B cell (primary cell): ENCODE measurements around the gene SLIT3. TPM values are rescaled to one million over a fixed set of nuclear protein-coding genes. Genes with fewer than 3 reads are reported as not detected.

Experiments used
- ATAC-seq: fragments of 200-7000 bp; cut with Tn5 transposase; one replicate; pipeline ENCODE4 v1.10.0; 2021; ENCODE audit warnings: low read depth, mild to moderate bottlenecking, moderate number of reproducible peaks, moderate library complexity
- CTCF ChIA-PET: fragments of 350-600 bp; sonication (Branson Sonifier 250); formaldehyde crosslinking; loops from one replicate; lab custom pipeline; 2021; ENCODE audit warnings: antibody characterized with exemption, inconsistent platforms; lab: Charles Lee
- POLR2A ChIA-PET: fragments of 350-600 bp; sonication (Branson Sonifier 250); formaldehyde crosslinking; loops from one replicate; lab custom pipeline; 2021; ENCODE audit warnings: antibody characterized with exemption; lab: Charles Lee
- DNase-seq: peaks from one replicate; pipeline ENCODE4 v3.0.0; 2013
- H2AFZ ChIP-seq: 2 replicates; pipeline ENCODE4 v1.6.1; 2012; ENCODE audit warnings: mild to moderate bottlenecking, low read depth, low read length; ENCODE audit not compliant: insufficient read depth, poor library complexity, severe bottlenecking
- H3K27ac ChIP-seq, 2 donors: 1 replicate in 1 of 2; 2 replicates in 1 of 2; pipeline ENCODE4 v1.5.1; 2012 to 2013; ENCODE audit warnings: low read length in 2 of 2, mild to moderate bottlenecking in 2 of 2, moderate library complexity in 1 of 2
- H3K27me3 ChIP-seq, 4 experiments: fragments of 200-600 bp in 1 of 4; sonication (generic) in 1 of 4; replicated peaks in 1 of 4; 1 replicate in 2 of 4; 2 replicates in 2 of 4; pipeline versions ENCODE4 v1.6.1 to v1.7.0; 2013 to 2016; ENCODE audit warnings: low read length in 3 of 4, mild to moderate bottlenecking in 2 of 4, mixed read lengths in 1 of 4, moderate library complexity in 1 of 4; ENCODE audit not compliant: insufficient read depth in 4 of 4, control insufficient read depth in 3 of 4; ENCODE audit errors: control extremely low read depth in 1 of 4
- H3K36me3 ChIP-seq, 2 experiments: replicated peaks in 1 of 2; 1 replicate in 1 of 2; 2 replicates in 1 of 2; pipeline versions ENCODE4 v1.6.1 to v1.7.1; 2013; ENCODE audit warnings: low read length in 1 of 2; ENCODE audit not compliant: insufficient read depth in 2 of 2, control insufficient read depth in 1 of 2; ENCODE audit errors: control extremely low read depth in 1 of 2, extremely low read depth in 1 of 2
- H3K4me1 ChIP-seq, 2 donors: fragments of 200-600 bp in 1 of 2; sonication (generic) in 1 of 2; 1 replicate in 1 of 2; 2 replicates in 1 of 2; pipeline versions ENCODE4 v1.5.1 to v1.6.1; 2013 to 2017; ENCODE audit warnings: low read length in 2 of 2; ENCODE audit not compliant: control insufficient read depth in 2 of 2, insufficient read depth in 2 of 2
- H3K4me2 ChIP-seq: replicated peaks from 2 replicates; pipeline ENCODE3; 2012; ENCODE audit warnings: mild to moderate bottlenecking, low read depth, low read length; ENCODE audit not compliant: poor library complexity, severe bottlenecking
- H3K4me3 ChIP-seq, 5 experiments: fragments of 200-600 bp in 1 of 5; sonication (generic) in 1 of 5; 1 replicate in 3 of 5; 2 replicates in 2 of 5; pipeline versions ENCODE4 v1.5.1 to v1.7.0; 2011 to 2016; ENCODE audit warnings: low read length in 4 of 5, mild to moderate bottlenecking in 4 of 5, low read depth in 2 of 5, control low read depth in 1 of 5, moderate library complexity in 1 of 5; ENCODE audit not compliant: insufficient read depth in 1 of 5; ENCODE audit errors: control extremely low read depth in 1 of 5, extremely low read depth in 1 of 5
- H3K79me2 ChIP-seq: fragments of 200-600 bp; sonication (generic); one replicate; pipeline ENCODE4 v1.6.0; 2016; ENCODE audit warnings: low read length; ENCODE audit not compliant: control insufficient read depth, insufficient read depth
- H3K9ac ChIP-seq: fragments of 200-600 bp; sonication (generic); 2 replicates; pipeline ENCODE4 v1.6.1; 2017; ENCODE audit warnings: mild to moderate bottlenecking, low read length, moderate library complexity
- H3K9me3 ChIP-seq, 3 donors: one replicate each; pipeline versions ENCODE4 v1.6.1 to v1.7.1; 2013; ENCODE audit warnings: low read length in 2 of 3; ENCODE audit not compliant: control insufficient read depth in 2 of 3, insufficient read depth in 1 of 3; ENCODE audit errors: control extremely low read depth in 1 of 3
- H4K20me1 ChIP-seq: 2 replicates; pipeline ENCODE4 v1.6.0; 2012; ENCODE audit warnings: mild to moderate bottlenecking, low read length; ENCODE audit not compliant: insufficient read depth, control insufficient read depth, poor library complexity, severe bottlenecking
- H3K27ac Mint-ChIP-seq: one replicate; pipeline ENCODE4 v1.8.0; 2021; ENCODE audit warnings: mixed read lengths
- H3K27me3 Mint-ChIP-seq: one replicate; pipeline ENCODE4 v1.8.0; 2021; ENCODE audit warnings: mixed read lengths
- H3K4me1 Mint-ChIP-seq: one replicate; pipeline ENCODE4 v1.8.0; 2021; ENCODE audit warnings: mixed read lengths
- H3K4me3 Mint-ChIP-seq: one replicate; pipeline ENCODE4 v1.8.0; 2021; ENCODE audit warnings: mixed read lengths
- H3K9me3 Mint-ChIP-seq: one replicate; pipeline ENCODE4 v1.8.0; 2022; ENCODE audit warnings: mixed read lengths; ENCODE audit not compliant: insufficient read depth
- CTCF ChIP-seq: fragments of 200-600 bp; IDR thresholded peaks from one replicate; pipeline ENCODE4 v1.8.0; 2022; ENCODE audit warnings: antibody characterized with exemption, mild to moderate bottlenecking
- EZH2 ChIP-seq: IDR thresholded peaks from 2 replicates; pipeline ENCODE4 v1.6.1; 2012; ENCODE audit warnings: borderline replicate concordance, low read depth, mild to moderate bottlenecking, moderate library complexity, low read length; ENCODE audit not compliant: insufficient read depth, poor library complexity, severe bottlenecking
- WGBS: methylation state at CpG from one replicate; pipeline ENCODE4 v1.1.5; 2013; ENCODE audit warnings: missing lambda C conversion rate; ENCODE audit not compliant: insufficient coverage; 5-methylcytosine and 5-hydroxymethylcytosine counted together
- intact Hi-C: fragments of 100-400 bp; cut with micrococcal nuclease; formaldehyde crosslinking; loops from one replicate; pipeline ENCODE4 v1.10.0; 2022
- polyA plus RNA-seq: library from polyadenylated mRNA; depleted of rRNA; stranded (reverse); fragments of >200 nt; gene quantifications from 2 replicates; pipeline ENCODE4 v1.2.3, GENCODE V29; 2012
- total RNA-seq, 2 donors: library from RNA; stranded (reverse); fragments of 120-200 nt in 1 of 2; gene quantifications; 1 replicate in 1 of 2; 2 replicates in 1 of 2; pipeline versions ENCODE4 v1.2.3 to v1.2.4, GENCODE V29; 2013 to 2022

Gene SLIT3
- total and polyA plus RNA-seq, 2 donors (not counting 1 experiment from before 2014, with no cell fraction given): not detected

GRCh38 chr5:168765086-168765550 is 535.8 kb downstream of the SLIT3 start:
- Histone ChIP-seq H3K9ac (no peak overlapping the region), H3K4me1 (no peaks in the 10 kb centered on the region), H3K27me3 (no peaks in the 10 kb centered on the region), H3K4me2 (no peak overlapping the region), H4K20me1 (no peaks in the 10 kb centered on the region), H3K79me2 (no peaks in the 10 kb centered on the region), H3K36me3 (no peaks in the 10 kb centered on the region), H3K9me3 (peaks cover 0 to 6% (median 0%) of the 10 kb centered on the region in 3 donors), H2AFZ (no peak overlapping the region), H3K27ac (no peak overlapping the region), H3K4me3 (no peak overlapping the region)
- WGBS: 91% methylated on average over 12 of the region's 15 CpGs
- no peak overlapping the region for H3K4me3 Mint-ChIP-seq
- intact Hi-C loops: no loop called here
- peaks cover 3% of the 10 kb centered on the region for H3K27me3 Mint-ChIP-seq
- H3K9me3 Mint-ChIP-seq: no peaks in the 10 kb centered on the region
- H3K27ac Mint-ChIP-seq: no peak overlapping the region
- no peak for ATAC-seq
- H3K4me1 Mint-ChIP-seq: no peaks in the 10 kb centered on the region
- no peak for TF ChIP-seq EZH2
- no peak for TF ChIP-seq CTCF
- ChIA-PET POLR2A (no interaction called here), CTCF (no interaction called here)
- DNase-seq: no peak

DNA sequence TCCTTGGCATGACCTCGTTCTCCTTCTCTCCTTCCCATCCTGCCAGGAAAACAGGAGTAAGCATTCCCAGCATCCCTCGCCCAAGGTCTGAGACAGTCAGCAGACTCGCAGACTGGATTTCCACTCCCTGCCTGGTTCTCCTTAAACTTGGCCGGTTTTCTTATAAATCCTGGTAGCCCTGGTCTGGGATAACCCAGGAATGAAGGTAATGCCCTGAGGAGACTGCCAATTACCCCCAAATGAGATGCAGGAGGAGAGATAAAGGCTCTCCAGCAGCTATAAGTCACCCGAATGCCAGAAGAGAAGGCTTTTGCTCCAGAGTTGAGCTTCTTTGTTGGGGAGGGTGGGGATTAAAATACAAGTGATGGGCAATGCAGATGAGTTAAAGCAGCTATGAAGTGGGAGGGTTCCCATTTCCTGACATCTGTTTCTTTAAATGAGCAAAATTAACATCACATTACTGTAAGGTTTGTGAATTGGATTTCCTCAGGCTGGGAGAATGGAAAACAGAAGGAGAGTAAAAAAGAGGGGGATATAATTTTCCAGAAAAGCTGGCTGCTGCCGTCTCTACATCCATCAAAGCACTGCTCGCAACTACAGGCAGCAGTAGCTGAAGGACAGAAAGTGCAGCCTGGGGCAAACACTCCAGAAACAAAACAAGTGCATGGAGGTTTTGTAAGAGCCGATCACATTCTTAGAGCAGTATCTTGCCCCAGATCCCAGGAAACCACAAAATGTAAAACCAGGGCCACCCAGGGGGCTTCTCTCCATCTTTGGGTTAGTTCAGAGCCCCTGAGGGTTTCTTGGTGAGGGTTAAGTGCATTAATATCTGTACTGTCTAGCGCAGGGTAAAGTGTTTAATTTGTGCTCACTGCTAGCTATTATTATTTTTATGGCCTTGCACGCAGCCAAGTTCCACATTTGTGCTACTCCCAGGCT is 544.2 kb downstream of the SLIT3 start:
- Histone ChIP-seq H3K27me3 (no peaks in the 10 kb centered on the region), H4K20me1 (no peaks in the 10 kb centered on the region), H3K9me3 (no peaks in the 10 kb centered on the region), H3K27ac (no peak overlapping the region), H3K4me2 (no peak overlapping the region), H3K79me2 (no peaks in the 10 kb centered on the region), H2AFZ (no peak overlapping the region), H3K4me3 (no peak overlapping the region), H3K4me1 (no peaks in the 10 kb centered on the region), H3K36me3 (no peaks in the 10 kb centered on the region), H3K9ac (no peak overlapping the region)
- H3K27me3 Mint-ChIP-seq: peaks cover 5% of the 10 kb centered on the region
- H3K9me3 Mint-ChIP-seq: no peaks in the 10 kb centered on the region
- ChIA-PET CTCF (no interaction called here), POLR2A (no interaction called here)
- no peak overlapping the region for H3K27ac Mint-ChIP-seq
- no peaks in the 10 kb centered on the region for H3K4me1 Mint-ChIP-seq
- no peak overlapping the region for H3K4me3 Mint-ChIP-seq
- DNase-seq (no peak), ATAC-seq (no peak)
- intact Hi-C loops: no loop called here
- 94% methylated on average over 8 of the region's 10 CpGs for WGBS
- TF ChIP-seq EZH2 (no peak), CTCF (no peak)
